ENCODE results near the gene CD180.

- TF ChIP-seq CTCF (IDR thresholded peaks at IDR 0.05; ENCODE audit: extremely low read depth in 1 of 2, insufficient read depth in 1 of 2, low read depth in 1 of 2, low read length in 2 of 2) (no peak), POLR2A (IDR thresholded peaks at IDR 0.05; ENCODE audit: low read depth, low read length) (no peak), POLR2AphosphoS5 (IDR thresholded peaks at IDR 0.05; ENCODE audit: insufficient read depth, low read depth, low read length) (no peak), FOS (IDR thresholded peaks at IDR 0.05; ENCODE audit: borderline replicate concordance, insufficient read depth, low read length) (no peak), EZH2 (IDR thresholded peaks at IDR 0.05; ENCODE audit: borderline replicate concordance, low read depth, low read length, severe bottlenecking) (no peak)
Measured at GRCh38 chr5:67244345-67244793, 47.8 kb upstream of the CD180 start.
